NCI-H1092 (cell line): ENCODE results near the gene NR3C1.

Experiments
- DNase-seq: peaks from one replicate; lab custom pipeline; 2025; lab: John Stamatoyannopoulos, UW

Gene NR3C1

GRCh38 chr5:143259254-143259605, 144.3 kb downstream of the NR3C1 start:
- DNase-seq, result no peak

- no peak for DNase-seq
Measured at GRCh38 chr5:143258559-143259253, 144.8 kb downstream of the NR3C1 start.

GRCh38 chr5:143254819-143255218, 148.7 kb downstream of the NR3C1 start:
- no peak for DNase-seq

GRCh38 chr5:143251946-143252345, 151.5 kb downstream of the NR3C1 start:
- DNase-seq, result no peak

- no peak for DNase-seq
Measured at GRCh38 chr5:143251190-143251589, 152.3 kb downstream of the NR3C1 start.

- no peak for DNase-seq
Measured at GRCh38 chr5:143249851-143250250, 153.6 kb downstream of the NR3C1 start.

- DNase-seq, result no peak
Measured at GRCh38 chr5:143248822-143249579, 154.5 kb downstream of the NR3C1 start.

GRCh38 chr5:143248391-143248790, 155.1 kb downstream of the NR3C1 start:
- no peak for DNase-seq

GRCh38 chr5:143247134-143247815, 156.2 kb downstream of the NR3C1 start:
- no peak for DNase-seq

GRCh38 chr5:143245929-143246561, 157.4 kb downstream of the NR3C1 start:
- peak; percentile 34 for DNase-seq

- DNase-seq, result no peak
Measured at GRCh38 chr5:143244990-143245389, 158.5 kb downstream of the NR3C1 start.

- DNase-seq, result no peak
Measured at GRCh38 chr5:143244000-143244736, 159.3 kb downstream of the NR3C1 start.

- no peak for DNase-seq
Measured at GRCh38 chr5:143243103-143243502, 160.4 kb downstream of the NR3C1 start.

- DNase-seq, result no peak
Measured at GRCh38 chr5:143241892-143242291, 161.6 kb downstream of the NR3C1 start.

- no peak for DNase-seq
Measured at GRCh38 chr5:143239882-143240518, 163.5 kb downstream of the NR3C1 start.

GRCh38 chr5:143238620-143239019, 164.9 kb downstream of the NR3C1 start:
- no peak for DNase-seq

GRCh38 chr5:143237664-143238063, 165.8 kb downstream of the NR3C1 start:
- DNase-seq, result no peak

GRCh38 chr5:143236682-143237081, 166.8 kb downstream of the NR3C1 start:
- no peak for DNase-seq

GRCh38 chr5:143235423-143235822, 168.1 kb downstream of the NR3C1 start:
- DNase-seq, result no peak

- DNase-seq, result no peak
Measured at GRCh38 chr5:143234162-143234842, 169.2 kb downstream of the NR3C1 start.

GRCh38 chr5:143233031-143233430, 170.5 kb downstream of the NR3C1 start:
- DNase-seq, result no peak
